ENCODE measurements around the gene RUFY1. TPM values are rescaled to one million over a fixed set of nuclear protein-coding genes. Genes with fewer than 3 reads are reported as not detected.

RUFY1 gene, protein sequence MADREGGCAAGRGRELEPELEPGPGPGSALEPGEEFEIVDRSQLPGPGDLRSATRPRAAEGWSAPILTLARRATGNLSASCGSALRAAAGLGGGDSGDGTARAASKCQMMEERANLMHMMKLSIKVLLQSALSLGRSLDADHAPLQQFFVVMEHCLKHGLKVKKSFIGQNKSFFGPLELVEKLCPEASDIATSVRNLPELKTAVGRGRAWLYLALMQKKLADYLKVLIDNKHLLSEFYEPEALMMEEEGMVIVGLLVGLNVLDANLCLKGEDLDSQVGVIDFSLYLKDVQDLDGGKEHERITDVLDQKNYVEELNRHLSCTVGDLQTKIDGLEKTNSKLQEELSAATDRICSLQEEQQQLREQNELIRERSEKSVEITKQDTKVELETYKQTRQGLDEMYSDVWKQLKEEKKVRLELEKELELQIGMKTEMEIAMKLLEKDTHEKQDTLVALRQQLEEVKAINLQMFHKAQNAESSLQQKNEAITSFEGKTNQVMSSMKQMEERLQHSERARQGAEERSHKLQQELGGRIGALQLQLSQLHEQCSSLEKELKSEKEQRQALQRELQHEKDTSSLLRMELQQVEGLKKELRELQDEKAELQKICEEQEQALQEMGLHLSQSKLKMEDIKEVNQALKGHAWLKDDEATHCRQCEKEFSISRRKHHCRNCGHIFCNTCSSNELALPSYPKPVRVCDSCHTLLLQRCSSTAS
- 72.1 and 77.5 TPM in 2 replicates for total RNA-seq (2011; cell fraction: chromatin; rRNA removed; ENCODE audit: low replicate concordance)
- total RNA-seq (2011; cell fraction: nucleolus; rRNA removed), result 38.4 and 41.8 TPM in 2 replicates
- total RNA-seq (2011; cell fraction: nucleoplasm; rRNA removed), result 45.2 and 49.2 TPM in 2 replicates
- 39.9 and 41.7 TPM in 2 replicates for total RNA-seq (2014; rRNA removed)
- 21.8 and 26.2 TPM in 2 replicates for total RNA-seq (2014; rRNA removed; fragmentation: Illumina TruSeq; extraction: Trizol)
- 31.9 and 33.8 TPM in 2 replicates for total RNA-seq (2015; rRNA removed; fragmentation: Illumina TruSeq; extraction: Trizol)
- total RNA-seq (2021), result 29.1 and 29.6 TPM in 2 replicates
- polyA plus RNA-seq (2011; rRNA removed), result 26.0 and 29.9 TPM in 2 replicates
- polyA plus RNA-seq (2011; cell fraction: cytosol; rRNA removed), result 18.4 and 19.7 TPM in 2 replicates
- polyA plus RNA-seq (2011; cell fraction: nucleus; rRNA removed), result 27.5 and 31.1 TPM in 2 replicates
- 21.3 and 24.0 TPM in 2 replicates for polyA plus RNA-seq (2012)
- 21.0 and 22.8 TPM in 2 replicates for polyA plus RNA-seq (2014; fragmentation: Illumina TruSeq; extraction: Trizol)
- polyA plus RNA-seq (2014; fragmentation: Nextera tagmentation; extraction: Ambion mirVana), result 1 to 10 TPM; 5.0 to 7.9 TPM
- polyA plus RNA-seq (2014; rRNA removed), result 24.0 and 30.0 TPM in 2 replicates
- 28.9 and 34.2 TPM in 2 replicates for polyA minus RNA-seq (2011; rRNA and poly(A)+ RNA removed)
- polyA minus RNA-seq (2011; cell fraction: cytosol; rRNA and poly(A)+ RNA removed), result 17.6 and 20.2 TPM in 2 replicates
- polyA minus RNA-seq (2011; cell fraction: nucleus; rRNA and poly(A)+ RNA removed), result 14.9 and 19.5 TPM in 2 replicates
- percentile 67 among the genes with signal in this experiment for Bru-seq, nascent RNA
- BruChase-seq, experiment 1, labeled RNA remaining after a 2-hour chase, result percentile 70 among the genes with signal in this experiment
- BruChase-seq, experiment 2, labeled RNA remaining after a 6-hour chase, result percentile 71 among the genes with signal in this experiment
- long read RNA-seq, experiment 1, transcript RUFY1-201 (18 exons, 2,646 nt), result major isoform, 121 of 171 reads
- long read RNA-seq, experiment 1, partial matches to known transcripts, result 11 of 171 reads
- long read RNA-seq, experiment 1, other reads (novel, unspliced or antisense), result 34 of 171 reads
- long read RNA-seq, experiment 2, transcript RUFY1-201 (18 exons, 2,646 nt), result major isoform, 7 of 27 reads
- long read RNA-seq, experiment 2, partial matches to known transcripts, result 16 of 27 reads
- long read RNA-seq, experiment 2, other reads (novel, unspliced or antisense), result 2 of 27 reads
- long read RNA-seq, experiment 3, transcript RUFY1-201 (18 exons, 2,646 nt), result major isoform, 8 of 16 reads
- long read RNA-seq, experiment 3, partial matches to known transcripts, result 3 of 16 reads
- long read RNA-seq, experiment 3, other reads (novel, unspliced or antisense), result 4 of 16 reads

DNA sequence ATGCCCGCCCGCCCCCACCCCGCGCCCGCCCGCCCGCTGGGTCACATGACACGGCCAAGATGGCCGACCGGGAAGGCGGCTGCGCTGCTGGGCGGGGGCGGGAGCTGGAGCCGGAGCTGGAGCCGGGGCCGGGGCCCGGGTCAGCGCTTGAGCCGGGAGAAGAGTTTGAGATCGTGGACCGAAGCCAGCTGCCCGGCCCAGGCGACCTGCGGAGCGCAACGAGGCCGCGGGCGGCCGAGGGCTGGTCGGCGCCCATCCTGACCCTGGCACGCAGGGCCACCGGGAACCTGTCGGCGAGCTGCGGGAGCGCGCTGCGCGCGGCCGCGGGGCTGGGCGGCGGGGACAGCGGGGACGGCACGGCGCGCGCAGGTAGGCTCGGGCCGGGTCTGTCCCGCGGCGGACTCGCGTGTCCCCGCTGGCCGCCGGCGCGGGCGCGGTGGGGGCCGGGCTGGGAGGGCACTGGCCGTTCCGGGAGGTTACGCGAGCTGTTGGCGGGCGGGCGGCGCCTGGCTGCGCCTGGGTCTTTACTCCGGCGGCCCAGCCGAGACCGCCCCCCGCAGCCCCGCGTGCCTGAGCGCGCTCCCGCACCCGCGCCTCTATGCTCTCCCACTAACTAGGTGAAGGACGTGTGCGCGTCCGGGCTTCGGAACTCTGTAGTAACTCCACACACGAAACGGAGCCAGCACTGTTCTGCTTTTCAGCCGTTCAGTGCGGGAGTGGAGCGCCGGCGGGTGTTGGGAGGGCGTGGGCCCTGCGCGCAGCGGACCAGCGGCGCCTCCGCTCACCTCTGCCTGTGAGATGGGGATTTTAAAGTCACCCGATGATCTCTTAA is at the start of gene RUFY1:
TSS of gene RUFY1 (plus strand) at position 44 of the 832 bp plus-strand sequence. CDS start at position 60, 16 bp downstream.
- Histone ChIP-seq H3K9ac (ENCODE audit: insufficient read depth in 1 of 2, low read depth in 2 of 2, low read length in 2 of 2) (peak within 1 kb of the TSS; percentile 81 to 99), H3K27me3 (ENCODE audit: control insufficient read depth in 2 of 2, insufficient read depth in 2 of 2, low read length in 2 of 2) (no peaks in the 10 kb centered on the region), H3K9me3 (replicated peaks; ENCODE audit: control insufficient read depth, insufficient read depth, low read depth, low read length) (no peaks in the 10 kb centered on the region), H3K79me2 (ENCODE audit: control insufficient read depth, insufficient read depth, low read length) (peaks cover 43% of the 10 kb centered on the region), H3K4me1 (replicated peaks in 1 of 2; ENCODE audit: control insufficient read depth in 2 of 2, insufficient read depth in 2 of 2, low read length in 2 of 2) (peaks cover 5 to 13% of the 10 kb centered on the region in 2 experiments; a peak in 4 of 5 replicates), H3K27ac (ENCODE audit: extremely low read depth, low read depth, low read length) (peak within 1 kb of the TSS; percentile 95), H3K36me3 (ENCODE audit: control insufficient read depth, insufficient read depth, low read length) (0 out of 3 replicates have a peak, but pooled peaks cover 4% of the 10 kb centered on the region), H3K9me1 (ENCODE audit: control insufficient read depth, insufficient read depth, low read length) (no peaks in the 10 kb centered on the region), H4K20me1 (replicated peaks; ENCODE audit: control insufficient read depth, insufficient read depth, low read length) (no peaks in the 10 kb centered on the region), H2AFZ (ENCODE audit: low read depth, low read length) (peak within 1 kb of the TSS; percentile 98), H3K4me2 (ENCODE audit: insufficient read depth, low read length) (peak within 1 kb of the TSS; percentile 91), H3K4me3 (peak within 1 kb of the TSS; percentile 73)
- peak; percentile 84 to 93 (median 91) for DNase-seq (ENCODE audit: extremely low read depth in 1 of 4, low spot score in 3 of 4)
- under 1% methylated on average over 39 of the region's 109 CpGs for WGBS (ENCODE audit: insufficient coverage, low coverage, missing lambda C conversion rate)
- ATAC-seq, result peak; percentile 84
- CTCF ChIA-PET (ENCODE audit: low intra/inter-chr PET ratio), result no interaction called here
- TSS peak; percentile 47 for BruUV-seq (replicated peaks)
- POLR2A ChIA-PET, result interaction anchor here (0.7 to 1.7 kb wide), 4 partner anchors 19 to 73 kb away, joined by 3 to 8 read pairs (median 4); partner anchors contain the start of gene HNRNPH1
- FAIRE-seq, result peak; percentile 56
- intact Hi-C loops (cut with micrococcal nuclease) (loop anchor here (5.0 kb wide), 1 partner anchor 72 kb away; the partner anchor contains the start of gene HNRNPH1), in situ Hi-C loops (cut with MboI) (no loop called here)
- TF ChIP-seq PTTG1 (tag; IDR thresholded peaks at IDR 0.05; ENCODE audit: low read depth), result no peak
- peak; percentile 99 for TF ChIP-seq ZNF134 (CRISPR knock-in tag; conservative IDR thresholded peaks at IDR 0.05)
- TF ChIP-seq ZNF589 (CRISPR knock-in tag; IDR thresholded peaks at IDR 0.05; ENCODE audit: low read depth), result peak; percentile 83; the same call in 1 of the 2 replicates
- peak; percentile 79; the same call in 1 of the 2 replicates for TF ChIP-seq CAMTA2 (CRISPR knock-in tag; conservative IDR thresholded peaks at IDR 0.05)
- TF ChIP-seq KDM5B (IDR thresholded peaks at IDR 0.05; ENCODE audit: insufficient replicate concordance, low read depth, low read length), result peak; percentile 55
- TF ChIP-seq, protein P1, sequence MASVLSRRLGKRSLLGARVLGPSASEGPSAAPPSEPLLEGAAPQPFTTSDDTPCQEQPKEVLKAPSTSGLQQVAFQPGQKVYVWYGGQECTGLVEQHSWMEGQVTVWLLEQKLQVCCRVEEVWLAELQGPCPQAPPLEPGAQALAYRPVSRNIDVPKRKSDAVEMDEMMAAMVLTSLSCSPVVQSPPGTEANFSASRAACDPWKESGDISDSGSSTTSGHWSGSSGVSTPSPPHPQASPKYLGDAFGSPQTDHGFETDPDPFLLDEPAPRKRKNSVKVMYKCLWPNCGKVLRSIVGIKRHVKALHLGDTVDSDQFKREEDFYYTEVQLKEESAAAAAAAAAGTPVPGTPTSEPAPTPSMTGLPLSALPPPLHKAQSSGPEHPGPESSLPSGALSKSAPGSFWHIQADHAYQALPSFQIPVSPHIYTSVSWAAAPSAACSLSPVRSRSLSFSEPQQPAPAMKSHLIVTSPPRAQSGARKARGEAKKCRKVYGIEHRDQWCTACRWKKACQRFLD (CRISPR knock-in tag; IDR thresholded peaks at IDR 0.05), result peak; percentile 70
- no peak for TF ChIP-seq NFIX (CRISPR knock-in tag; IDR thresholded peaks at IDR 0.05; ENCODE audit: low read depth)
- TF ChIP-seq MECOM (CRISPR knock-in tag; IDR thresholded peaks at IDR 0.05), result peak; percentile 32; the same call in 1 of the 2 replicates
- TF ChIP-seq, protein P2, sequence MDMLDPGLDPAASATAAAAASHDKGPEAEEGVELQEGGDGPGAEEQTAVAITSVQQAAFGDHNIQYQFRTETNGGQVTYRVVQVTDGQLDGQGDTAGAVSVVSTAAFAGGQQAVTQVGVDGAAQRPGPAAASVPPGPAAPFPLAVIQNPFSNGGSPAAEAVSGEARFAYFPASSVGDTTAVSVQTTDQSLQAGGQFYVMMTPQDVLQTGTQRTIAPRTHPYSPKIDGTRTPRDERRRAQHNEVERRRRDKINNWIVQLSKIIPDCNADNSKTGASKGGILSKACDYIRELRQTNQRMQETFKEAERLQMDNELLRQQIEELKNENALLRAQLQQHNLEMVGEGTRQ (CRISPR knock-in tag; IDR thresholded peaks at IDR 0.05), result peak; percentile 78
- no peak for TF ChIP-seq NUFIP1 (IDR thresholded peaks at IDR 0.05; ENCODE audit: partially characterized antibody)
- no peak for TF ChIP-seq YBX1 (IDR thresholded peaks at IDR 0.05)
